CD4-positive, alpha-beta T cell treated with Interleukin-12 subunit alpha and Interleukin-12 subunit beta, for 1 hour (primary cell): ENCODE measurements around the gene ACIN1.

ENCODE experiments used
- DNase-seq: peaks from one replicate; pipeline ENCODE4 v3.0.0-alpha.2; 2020

ACIN1 gene

DNA sequence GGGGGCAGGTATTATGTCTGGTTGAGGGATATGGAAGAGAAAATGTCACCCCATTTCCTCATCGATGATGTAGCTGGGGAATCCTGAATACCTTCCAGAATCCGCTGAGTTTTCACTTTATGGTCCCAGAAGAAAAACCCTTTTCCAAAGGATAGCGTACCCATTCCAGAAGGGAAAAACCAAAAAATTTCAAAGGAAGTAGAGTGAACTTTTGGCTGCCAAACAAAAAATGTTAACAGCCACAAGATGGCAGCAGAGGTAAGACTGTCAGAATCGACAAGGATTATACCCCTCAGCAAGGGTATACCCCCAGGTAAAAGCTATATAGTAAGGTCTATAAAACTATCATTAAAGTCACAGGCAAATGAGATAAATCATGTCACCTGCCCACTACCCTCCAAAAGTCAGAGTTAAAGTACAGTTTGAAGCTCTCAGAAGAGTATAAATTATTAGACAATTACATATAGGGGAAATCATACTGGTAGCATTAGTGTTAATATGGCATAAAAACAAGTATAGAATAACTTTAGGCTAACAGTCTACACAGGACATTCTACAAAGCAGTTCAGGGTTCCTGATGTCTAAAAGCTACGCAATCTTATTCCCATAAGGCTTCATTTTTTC lies 18.0 kb downstream of the ACIN1 start:
- peak; percentile 55 for DNase-seq

DNA sequence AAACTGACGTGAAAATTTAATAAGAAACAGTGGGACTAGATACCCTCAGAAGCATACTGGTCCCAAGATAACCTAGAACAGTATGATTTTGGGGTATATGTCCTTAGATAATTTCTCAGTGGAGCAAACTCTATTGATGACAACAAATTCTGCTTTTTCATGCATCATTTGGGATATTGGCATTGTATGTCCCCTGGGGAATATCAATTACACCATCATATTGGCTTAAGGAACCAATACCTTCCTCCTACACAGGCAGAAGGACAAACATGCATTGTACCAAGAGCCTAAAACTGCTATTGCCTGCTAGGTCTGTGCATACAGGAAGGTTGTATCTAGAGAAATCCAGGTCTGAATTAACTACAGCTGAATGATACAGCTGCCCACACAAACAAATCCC lies 20.0 kb downstream of the ACIN1 start:
- no peak for DNase-seq

DNA sequence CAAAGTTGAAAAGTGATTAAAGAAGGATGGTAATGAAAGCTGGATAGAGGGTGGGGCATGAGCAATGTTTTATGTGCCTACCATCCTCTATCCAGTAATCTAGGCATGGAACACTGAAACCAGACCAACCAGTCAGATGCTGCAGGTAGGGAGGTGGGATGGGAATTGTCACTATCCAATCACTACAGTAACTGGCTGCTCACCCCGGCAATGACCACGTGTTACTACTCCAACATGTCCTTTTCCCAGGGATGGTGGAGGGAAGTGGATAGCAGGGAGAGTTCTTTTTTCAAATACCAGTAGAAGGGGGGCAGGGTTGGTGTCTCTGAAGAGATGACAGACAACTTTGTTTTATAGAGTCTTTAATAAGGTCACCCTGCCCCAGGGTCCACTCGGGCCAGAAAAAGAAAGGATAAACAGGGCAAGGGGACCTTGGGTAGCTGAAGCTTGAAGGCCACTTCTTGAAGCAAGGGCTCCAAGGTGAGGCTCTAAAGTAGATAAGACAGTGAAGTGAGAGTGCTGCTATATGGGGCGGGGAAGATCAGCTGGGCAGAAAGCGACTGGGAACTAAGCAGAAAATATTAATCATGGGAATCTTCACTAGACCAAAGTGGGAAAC lies 22.9 kb downstream of the ACIN1 start:
- DNase-seq, result no peak

DNA sequence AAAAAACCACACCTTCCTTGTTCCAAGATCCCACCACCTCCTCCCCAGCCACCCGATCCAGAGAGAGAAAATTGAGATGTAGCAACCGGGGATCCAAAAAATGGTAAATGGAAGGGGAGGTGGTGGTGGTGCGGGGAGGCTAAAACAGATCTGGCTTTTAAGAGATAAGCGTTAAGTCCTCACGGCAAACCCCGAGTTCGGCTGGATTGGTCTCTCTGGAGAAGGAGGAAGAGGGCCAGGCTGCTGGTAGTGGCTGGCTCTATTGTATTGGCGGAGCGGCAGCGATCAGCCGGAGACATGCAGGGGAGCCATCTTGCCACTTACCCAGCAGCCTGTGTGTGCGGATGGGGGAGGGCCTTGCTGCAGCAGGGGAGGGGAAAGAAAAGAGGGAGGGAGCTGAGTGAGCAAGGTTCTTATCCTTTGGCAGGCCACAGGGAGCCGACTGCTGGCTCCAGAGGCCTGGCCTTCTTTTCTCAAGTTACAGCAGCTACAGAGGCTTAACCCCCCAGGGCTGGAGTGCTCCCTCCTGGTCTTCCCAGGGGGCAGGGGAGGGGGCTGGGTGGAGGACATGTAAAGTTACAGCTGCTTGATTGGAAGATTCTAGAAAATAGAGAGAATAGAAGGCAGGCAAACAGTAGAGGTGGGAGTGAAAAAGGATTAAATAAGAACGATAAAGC lies 23.6 kb downstream of the ACIN1 start:
- peak; percentile 81 for DNase-seq

DNA sequence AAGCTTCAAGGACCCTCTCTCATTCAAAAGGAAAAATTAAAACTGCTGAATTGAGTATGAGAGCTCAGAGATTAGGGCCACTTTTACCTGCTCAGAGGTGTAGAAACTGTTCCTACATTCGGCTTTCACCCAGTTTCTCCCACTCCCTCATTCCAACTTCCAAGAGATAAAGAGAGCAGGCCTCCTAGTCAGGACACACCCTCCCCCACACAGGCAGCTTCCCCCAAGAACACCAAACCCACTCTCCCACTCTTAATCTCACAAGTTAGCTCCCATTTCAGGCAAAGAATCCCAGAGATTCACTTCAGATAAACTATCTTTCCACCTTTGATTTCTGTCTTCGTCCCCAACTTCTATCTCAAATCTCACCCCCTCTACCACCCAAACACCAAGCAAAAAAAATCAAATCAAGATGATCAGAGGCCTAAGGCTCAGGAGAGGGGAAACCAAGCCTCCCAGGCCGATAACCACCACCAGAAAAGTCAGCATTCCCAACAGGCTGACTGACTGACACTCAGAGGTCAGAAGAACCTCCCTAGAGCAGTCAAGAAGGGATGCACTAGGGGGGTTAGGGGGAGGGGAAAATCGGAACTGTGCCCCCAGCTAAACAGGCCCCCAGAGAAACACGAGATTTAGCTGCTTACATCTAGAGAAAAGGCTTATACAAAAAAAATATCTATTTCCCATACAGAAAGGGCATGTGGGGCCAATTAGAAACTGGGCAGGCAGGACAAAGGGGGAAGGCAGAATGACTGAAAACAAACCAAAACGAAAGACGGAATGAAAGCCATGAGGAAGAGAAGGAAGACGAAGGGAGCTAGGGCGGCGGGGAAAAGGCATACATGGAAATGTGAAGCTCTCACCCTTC lies 24.4 kb downstream of the ACIN1 start:
- DNase-seq, result no peak

DNA sequence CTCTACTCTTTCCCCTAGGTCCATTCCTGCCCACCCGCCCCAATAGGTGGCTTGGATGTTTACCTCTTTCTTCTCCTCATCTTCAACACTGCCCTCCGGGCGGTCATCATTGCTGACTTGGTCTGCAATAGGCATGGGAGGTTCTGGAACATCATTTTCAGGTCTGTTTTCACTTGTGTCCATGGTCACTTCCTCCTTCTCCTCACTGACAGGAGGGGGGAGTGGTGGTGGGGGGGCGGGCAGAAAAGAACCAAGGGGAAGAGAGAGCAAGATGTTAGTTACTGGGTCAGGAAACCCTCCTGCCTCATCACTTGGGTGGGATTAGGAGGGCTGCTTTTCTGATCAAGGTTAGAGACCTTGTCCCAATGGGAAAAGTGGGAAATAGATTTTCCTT lies 25.5 kb downstream of the ACIN1 start:
- DNase-seq, result no peak

DNA sequence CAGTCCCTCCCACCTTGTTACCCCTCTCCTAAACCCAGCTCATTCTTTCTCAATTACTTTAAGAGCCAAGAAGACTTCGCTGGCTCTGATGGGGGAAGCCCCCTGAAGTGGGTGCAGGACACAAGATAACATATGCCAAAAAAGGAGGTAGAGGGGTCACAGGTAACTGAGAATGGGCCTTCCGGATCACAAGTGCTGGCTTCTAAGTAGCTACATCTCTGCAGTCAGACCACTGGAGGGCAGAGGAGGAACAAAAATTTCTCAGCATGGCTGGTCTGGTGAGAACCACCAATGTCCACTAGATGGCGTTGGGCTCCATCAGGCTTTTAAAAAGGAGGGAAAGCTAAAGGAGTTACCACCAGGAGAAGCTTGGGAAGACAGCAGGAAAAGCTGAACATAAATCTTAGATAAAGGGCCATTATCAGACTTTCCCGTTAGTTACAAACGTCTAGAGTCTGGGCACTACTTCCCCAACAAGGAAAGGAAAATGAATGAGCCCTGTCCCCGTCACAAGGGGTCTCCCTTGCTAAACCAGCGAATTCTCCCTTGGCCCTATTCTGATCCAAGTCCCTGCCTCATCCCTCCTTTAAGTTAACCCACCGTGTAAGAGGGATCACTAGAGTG lies 26.0 kb downstream of the ACIN1 start:
- peak; percentile 84 for DNase-seq

DNA sequence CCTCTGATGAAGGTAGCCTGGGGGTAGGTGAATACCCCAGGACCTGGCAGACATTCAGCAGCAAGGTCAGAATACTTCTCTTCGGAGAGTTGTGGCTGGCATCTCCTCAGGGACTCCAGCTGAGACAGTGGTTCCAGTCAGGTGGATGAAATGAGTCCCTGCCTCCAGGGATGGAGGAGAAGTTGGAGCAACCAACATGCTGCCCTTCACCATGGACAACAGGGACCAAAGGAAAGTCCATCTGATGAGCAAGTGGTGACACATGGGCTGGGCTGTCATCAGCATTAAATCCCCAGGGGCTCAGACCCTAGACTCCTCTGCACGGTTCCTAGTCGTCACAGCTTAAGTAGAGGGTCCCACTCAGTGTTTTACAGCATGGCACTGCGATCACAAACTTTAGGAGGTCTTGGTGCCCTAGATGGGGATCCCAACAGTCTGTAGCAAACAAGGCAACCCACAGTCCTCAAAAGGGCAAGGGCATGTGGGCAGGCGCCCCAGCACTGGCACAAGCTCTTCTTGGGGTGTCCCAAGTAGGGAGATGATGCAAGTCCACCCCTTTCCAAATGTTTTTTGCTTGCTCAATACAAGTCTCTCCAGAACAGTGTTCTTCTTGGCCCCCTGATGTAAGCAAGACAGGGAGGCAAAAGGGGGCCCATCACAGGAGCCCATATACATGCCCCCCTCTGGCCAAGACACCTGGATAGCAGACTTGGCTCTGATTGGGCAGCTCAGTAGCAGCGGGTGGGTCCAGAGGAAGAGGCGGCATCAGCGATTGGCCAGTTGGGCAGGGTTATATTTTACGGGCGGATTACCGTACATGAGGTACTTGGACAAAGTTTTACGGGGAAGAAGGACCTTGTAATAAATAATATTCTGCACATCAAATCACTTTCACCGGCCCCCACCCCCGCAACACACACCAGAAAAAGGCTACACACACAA lies 26.8 kb downstream of the ACIN1 start:
- DNase-seq, result no peak

DNA sequence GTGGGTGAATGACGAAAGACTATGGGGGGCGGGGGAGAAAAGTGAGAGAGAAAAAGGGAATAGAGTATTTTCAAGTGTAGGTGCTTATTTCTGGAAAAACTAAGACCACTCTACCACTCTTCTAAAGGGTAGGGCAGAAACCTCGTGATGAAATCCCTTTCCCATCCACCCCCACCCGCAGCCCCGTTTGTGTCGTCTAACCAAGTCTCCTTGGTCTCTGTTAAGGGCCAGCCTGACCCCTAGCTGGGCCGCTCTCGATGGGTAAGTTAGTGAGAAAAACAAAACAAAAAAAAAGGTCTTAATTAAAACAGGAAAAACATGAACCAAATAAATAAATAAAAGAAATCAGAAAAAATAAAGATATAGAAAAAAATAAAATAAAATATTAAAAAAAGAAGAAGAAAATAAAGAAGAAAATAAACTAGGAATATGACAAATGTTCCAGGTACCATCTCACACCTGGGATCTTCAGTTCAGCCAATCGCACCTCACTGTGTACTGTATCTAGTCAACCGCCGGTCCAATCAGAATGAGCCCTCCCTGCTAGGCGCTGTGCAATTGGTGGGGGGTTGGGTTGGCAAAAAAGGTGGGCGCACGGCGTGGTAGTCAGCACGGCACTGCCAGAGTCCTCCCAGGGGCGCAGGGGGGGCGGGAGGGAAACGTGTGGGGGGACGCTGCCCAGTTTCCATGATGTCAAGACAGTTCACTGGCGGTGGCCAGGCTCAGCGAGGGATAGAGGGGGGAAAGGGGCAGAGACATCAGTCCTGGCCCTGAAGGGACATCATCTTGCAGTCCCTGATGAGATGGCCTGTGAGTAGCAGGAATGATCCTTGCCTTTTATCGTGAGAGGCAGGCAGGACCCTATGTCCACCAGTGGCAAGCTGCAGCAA lies 27.8 kb downstream of the ACIN1 start:
- DNase-seq, result no peak

DNA sequence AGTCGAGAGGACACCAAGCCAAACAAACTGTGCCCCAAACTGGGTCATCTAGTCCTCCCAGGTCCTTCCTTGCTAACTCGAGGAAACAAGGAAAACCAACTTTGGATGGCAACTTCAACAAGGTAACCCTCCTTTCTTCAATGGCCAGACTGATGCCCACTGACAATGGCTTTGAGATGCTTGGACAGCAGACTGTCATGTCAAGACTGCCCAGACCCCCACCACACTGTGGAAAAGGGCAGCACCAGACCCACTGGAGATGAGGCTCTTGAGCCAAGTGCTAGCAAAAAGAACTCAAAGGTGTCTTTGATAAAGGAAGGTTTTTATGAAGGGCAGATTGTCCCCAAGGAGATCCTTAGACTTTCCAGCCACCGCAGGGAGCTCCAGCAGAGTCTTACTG lies 28.6 kb downstream of the ACIN1 start:
- DNase-seq, result no peak

DNA sequence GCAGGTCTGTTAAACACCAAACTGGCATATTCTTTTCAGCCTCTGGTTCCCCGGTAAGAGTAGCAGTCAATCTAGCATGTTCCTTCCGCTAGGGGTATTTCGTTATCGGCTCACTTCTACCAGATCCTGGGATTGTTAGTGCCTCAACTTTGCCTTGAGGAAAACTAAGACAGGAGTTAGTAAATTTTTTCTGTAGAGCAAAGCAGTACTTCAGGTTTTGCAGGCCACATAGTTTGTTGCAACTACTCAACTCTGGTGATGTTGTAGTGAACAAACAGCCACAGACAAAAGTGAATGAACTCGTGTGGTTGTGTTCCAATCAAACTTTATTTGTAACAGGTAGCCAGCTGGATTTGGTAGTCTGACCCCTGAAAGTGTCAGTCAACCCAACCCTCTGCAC lies 31.3 kb downstream of the ACIN1 start:
- DNase-seq, result no peak

DNA sequence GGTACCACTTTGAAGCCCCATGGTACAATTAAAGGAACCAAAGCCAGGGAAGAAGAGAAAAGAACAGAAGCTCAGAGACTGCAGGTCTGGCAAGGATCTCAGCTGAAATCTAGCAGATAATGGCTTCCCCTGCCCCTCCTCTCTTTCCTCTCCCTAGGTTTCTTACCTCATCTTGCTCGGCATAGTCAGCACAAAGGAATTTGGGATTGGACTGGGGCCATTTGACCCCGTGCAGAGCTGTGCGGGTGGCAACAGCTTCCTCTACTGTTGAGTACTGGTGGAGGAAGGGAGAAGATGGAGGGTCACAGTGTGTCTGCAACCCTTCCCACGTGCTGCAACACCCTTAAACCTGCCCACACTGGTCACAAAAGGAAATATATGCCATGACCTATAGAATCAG lies 32.9 kb downstream of the ACIN1 start:
- no peak for DNase-seq

DNA sequence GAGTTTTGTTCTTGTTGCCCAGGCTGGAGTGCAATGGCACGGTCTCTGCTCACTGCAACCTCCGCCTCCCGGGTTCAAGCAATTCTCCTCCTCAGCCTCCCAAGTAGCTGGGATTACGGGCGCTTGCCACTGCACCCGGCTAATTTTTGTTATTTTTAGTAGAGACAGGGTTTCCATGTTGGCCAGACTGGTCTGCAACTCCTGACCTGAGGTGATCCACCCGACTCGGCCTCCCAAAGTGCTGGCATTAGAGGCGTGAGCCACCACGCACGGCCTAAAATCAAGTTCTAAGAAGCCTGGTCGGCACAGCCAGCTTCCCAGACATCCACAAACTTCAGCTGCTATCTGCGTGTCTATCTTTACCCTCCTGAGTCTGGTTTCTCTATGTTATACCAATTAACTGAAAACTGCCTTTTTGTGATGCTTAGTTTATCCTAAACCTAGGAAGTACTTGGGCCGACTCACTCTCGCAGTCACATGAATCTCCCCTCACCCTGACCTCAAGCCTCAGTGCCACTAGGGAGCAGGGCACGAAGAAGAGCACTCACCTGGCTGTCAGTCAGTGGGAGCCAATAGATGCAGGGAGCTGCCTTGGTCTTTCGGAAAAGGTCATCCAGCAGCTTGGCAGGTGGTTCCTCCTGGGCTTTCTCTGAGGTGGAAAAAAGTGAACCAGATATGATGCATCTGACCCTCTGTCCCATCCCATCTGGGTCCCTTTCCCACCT lies 34.2 kb downstream of the ACIN1 start:
- no peak for DNase-seq

DNA sequence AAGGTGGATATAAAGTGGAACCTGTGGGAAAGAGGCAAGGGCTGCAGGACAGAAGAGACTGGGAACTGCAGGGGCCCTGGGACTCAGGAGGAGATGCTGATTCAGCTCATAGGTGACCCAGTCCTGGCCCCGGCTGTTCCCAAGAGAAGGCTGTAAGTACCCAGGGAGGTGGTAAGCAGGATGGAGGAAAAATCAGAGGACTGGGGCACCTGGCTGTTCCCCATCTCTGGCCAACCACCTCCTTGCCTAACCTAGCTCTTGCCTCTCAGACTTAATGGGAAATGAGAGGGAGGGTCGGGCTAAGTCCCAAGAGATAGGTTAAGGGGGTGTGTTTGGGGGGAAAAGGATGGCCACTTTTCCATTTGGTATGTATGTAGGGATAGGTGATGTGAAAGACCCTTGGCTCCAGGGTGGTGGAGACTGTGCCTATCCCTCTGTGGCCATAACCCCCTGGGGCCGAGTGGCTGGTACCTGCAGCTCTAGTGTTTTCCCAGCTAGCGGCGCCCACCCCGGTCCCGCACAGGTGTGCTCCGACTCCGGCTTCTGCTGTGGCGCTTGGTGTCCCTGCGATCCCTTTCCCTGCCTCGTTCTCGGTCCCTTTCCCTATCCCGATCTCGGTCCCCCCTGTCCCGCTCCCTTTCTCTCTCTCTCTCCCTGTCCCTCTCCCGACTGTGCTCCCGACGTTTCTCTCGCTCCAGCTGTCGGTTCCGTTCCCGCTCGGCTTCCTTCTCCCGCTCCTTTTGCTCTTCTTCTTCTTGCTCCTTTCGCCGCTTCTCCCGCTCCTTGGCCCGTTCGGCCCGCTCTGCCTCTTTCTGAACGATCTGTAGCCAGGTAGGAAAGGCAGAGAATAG lies 36.1 kb downstream of the ACIN1 start:
- no peak for DNase-seq

DNA sequence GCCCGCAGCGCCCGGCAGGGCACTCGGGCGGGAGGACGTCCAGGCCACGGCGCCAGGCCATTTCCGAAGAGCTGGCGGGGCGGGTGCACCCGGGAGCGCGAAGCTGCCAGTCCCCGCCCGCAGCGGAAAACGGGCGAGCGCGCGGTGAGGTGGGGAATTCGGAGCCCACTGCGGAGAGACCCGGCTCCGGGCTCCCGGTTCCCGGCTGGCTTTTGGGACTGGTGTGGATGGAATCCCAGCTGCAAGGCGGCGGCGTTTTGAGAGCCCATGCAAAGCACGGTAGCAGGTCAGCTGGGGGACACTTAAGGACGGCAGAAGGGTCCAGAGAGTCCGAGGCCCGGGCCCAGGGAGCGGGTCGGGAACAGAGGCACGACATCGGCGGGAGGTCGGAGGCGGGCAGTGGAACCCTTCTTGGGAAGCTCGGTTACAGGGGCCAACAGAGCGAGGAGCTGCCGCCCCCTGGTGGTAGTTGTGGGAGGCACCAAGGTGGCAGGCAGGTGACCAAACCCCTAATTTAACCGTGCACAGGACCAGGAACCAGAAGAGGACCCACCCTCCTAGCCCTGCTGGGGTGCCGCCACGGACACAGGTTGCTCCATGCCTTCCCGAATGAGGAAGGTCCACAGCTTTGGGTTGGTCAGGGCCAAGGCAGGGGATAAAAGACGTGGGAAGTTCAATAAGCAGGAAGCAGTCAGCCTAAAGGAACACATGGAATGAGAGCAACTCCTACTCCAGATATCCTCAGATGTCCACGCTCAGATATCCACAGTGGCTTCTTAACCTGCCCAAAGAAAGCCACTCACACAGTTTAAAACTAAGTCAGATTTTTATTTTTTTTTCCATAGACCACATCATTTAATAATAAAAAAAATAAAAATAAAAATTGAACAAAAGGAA lies 36.9 kb downstream of the ACIN1 start:
- DNase-seq, result peak; percentile 87

DNA sequence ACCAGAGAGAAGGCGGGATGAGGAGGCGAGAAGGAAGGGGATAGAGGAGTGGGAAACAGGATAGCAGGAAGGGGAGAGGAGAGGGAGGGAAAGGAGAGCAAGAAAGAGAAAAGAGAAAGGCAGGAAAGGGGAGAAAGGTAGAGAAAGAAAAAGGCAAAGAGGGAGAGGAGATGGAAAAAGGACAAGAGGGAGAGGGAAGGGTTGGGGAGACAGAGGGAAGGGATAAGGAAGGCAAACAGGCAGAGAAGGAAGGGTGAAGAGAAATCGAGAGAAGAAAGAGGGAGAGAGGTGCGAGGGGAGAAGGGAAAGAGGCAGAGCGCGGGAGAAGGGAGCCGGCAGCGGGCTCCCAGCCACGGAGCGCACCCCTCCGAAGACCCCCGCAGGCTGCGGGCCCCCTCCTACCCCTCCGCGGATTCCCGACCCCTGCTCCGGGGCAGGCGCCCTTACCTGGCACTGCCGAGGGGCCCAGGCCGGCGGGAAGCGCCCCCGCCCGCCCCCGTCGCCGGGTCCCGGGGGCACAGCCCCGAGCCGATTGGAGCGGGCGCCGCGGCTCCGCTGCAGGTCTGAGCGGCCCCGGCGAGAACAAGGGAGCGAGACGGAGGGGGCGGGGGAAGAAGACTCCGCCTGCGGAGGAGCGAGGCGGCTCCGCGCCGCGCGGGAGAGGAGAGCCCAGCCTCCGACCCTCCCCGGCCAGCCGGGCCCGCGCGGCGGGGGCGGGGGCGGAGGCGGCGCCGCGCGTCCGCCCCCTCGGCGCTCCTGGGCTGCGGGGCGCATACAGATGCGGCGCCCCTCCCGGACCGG lies 37.8 kb downstream of the ACIN1 start, which contains the start of gene CDH24:
Gene CDH24, minus strand, starts transcription at position 565 of the 801 bp plus-strand sequence. CDS start 1,787 bp downstream, outside the sequence.
- peak; percentile 75 for DNase-seq
